NCI-H1092 (cell line): ENCODE data around the gene SUGCT.

ENCODE experiments used
- DNase-seq: peaks from one replicate; lab custom pipeline; 2025; lab: John Stamatoyannopoulos, UW

The SUGCT gene

DNA sequence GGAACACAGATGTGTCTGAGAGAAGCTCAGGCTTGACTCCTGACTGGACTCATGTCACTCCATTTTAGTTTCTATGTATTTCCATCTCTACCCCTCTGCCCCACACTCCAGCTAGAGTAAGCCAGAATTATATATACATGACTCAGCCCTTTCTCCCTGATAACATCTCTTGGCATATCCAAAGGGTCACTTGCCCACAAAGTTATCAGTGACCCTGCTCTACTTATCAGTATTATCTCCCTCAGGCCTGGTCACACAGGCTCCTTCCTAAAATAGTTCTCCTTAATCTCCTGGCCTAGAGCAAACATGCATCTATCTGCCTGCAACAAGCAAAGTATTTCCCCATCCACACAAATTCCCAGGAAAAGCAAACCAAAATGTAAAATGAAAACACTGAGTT, 598.3 kb downstream of the SUGCT start:
- DNase-seq = no peak

GRCh38 chr7:40733578-40733977, 598.8 kb downstream of the SUGCT start:
- DNase-seq = no peak

DNA sequence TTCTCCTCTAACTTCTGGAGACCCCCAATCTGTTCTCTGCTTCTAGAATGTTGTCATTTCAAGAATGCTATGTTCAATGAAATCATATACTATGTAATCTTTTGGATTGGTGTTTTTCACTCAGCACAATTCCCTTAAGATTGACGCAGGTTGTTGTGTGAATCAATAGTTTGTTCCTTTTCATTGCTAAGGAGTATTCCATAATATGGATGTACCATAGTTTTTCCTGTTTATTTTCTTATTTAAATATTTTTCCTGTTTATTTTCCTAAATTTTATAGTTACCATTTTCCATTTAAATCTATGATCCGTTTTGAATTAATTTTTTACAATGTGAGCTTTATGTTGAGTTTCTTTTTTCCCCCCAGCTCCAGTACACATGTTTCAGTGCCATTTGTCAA, 604.5 kb downstream of the SUGCT start:
- no peak for DNase-seq

DNA sequence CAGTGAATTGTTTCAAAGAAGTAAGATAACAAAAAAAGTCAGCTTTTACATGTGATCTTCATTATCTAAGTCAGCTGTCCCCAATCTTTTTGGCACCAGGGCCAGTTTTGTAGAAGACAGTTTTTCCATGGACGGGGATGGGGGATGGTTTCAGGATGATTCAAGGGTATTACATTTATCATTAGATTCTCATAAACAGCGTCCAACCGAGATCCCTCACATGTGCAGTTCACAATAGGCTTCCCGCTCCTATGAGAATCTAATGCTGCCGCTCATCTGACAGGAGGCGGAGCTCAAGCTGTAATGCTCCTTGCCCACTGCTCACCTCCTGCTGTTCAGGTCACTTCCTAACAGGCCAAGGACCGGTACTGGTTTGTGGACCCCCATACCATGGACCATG, 607.5 kb downstream of the SUGCT start:
- DNase-seq = no peak

DNA sequence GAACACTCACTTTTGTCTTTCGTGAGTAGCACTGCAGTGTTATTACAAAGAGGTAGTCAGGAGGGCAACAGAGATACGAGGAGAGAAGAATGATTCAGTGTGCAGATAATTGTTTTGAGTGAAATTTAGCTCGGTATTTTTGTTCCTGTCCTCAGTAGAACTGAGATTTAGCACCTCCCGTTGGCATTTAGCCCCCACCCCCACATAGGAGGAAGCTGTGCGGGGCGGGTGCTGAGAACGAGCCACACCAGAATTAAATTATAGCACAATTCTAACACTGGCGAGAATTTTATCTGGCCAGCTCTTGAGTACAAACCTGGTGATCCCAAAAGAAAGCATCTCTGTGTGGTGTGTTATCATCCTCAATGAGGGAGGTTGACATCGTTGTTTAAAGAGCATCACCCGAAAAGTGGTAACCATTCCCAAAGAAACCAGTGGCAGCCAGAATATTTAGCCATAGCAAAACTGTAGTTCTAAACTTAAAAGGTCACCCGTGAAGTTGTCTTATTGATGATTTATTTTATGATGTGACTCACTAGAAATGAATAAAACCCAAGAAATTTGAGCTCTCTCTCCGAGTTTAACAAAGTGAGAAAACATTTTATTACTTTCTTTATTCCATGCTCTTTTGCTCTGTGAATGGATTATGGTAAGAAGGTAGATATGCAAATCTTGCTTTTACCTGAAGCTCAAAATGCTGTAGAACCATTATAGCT, 612.2 kb downstream of the SUGCT start:
- no peak for DNase-seq

- DNase-seq = no peak
Measured at GRCh38 chr7:40747856-40748255, 613.1 kb downstream of the SUGCT start.

DNA sequence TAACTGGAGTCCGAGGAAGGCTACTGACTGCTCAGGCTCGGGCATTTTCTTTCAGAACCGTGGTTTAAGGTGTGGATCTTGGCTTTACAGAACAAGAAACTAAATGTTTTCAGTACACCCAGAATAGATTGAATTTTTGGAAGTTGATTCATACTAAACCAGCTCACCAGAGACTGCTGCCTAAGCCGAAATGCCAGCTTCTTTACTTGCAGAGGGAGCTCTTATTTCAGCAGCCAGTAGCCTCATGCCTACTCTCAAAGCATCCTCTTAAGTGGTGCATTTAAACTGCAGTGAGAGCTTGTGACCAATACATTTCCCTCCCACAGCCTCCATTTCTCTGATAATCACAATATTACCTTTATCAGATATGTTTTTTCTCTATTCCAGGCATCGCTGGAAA, 615.1 kb downstream of the SUGCT start:
- no peak for DNase-seq

DNA sequence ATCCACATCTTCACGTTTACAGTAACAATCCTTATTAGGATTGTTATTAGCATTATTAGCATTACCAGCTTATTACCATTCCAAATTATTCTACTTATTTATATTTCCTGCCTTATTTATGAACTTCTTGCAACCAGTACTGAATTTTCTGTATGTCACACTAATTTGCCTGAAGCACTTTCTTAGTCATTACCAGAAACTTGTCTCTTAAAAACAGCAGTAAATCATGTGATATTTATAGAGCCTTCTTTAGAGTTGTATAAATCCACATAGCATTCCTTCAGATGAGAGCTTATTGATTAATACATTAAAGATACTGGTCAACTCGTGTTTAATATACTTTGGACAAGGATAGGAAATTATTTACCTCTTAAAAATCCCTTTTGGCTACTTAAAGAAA, 618.6 kb downstream of the SUGCT start:
- no peak for DNase-seq

- no peak for DNase-seq
Measured at GRCh38 chr7:40755438-40755837, 620.6 kb downstream of the SUGCT start.

DNA sequence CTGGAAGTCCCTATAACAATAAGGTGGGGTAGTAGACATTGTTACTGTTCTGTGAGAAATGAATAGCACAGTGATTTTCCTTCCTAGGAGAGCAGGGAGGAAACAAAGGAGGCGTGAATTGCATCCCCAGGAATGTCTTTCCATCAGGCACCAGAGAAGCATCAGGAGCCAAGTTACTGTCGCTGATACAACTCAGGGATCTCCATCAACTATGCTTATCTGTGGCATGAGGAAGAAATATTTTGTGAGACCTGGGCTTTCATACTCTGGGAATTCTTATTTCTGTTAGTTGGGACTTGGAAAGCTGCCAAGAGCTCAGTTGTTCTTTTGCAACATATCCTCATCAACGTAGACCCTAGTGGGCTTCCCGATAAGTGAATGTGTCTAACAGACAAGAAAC, 622.3 kb downstream of the SUGCT start:
- no peak for DNase-seq

DNA sequence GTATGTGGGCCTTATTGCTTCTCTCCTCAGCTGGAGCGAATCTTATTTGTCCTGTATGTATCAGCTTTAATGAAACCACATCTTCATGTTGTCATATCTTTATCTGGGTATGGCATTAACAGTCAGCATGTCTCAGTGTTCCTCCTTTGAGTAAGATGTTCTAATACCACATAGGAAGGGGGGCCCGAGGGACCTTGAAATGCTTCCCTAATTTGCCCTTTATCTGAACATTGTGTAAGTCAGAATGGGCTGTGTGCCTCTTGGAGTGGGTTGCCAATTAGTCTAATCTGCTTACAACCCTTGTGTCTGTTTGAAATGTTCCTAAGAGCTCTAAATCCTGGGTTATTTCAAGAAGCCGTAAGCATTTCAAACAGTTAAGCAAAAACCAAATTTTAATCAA, 623.8 kb downstream of the SUGCT start:
- no peak for DNase-seq

- no peak for DNase-seq
Measured at GRCh38 chr7:40760293-40760964, 625.6 kb downstream of the SUGCT start.

- no peak for DNase-seq
Measured at GRCh38 chr7:40760987-40761386, 626.2 kb downstream of the SUGCT start.

DNA sequence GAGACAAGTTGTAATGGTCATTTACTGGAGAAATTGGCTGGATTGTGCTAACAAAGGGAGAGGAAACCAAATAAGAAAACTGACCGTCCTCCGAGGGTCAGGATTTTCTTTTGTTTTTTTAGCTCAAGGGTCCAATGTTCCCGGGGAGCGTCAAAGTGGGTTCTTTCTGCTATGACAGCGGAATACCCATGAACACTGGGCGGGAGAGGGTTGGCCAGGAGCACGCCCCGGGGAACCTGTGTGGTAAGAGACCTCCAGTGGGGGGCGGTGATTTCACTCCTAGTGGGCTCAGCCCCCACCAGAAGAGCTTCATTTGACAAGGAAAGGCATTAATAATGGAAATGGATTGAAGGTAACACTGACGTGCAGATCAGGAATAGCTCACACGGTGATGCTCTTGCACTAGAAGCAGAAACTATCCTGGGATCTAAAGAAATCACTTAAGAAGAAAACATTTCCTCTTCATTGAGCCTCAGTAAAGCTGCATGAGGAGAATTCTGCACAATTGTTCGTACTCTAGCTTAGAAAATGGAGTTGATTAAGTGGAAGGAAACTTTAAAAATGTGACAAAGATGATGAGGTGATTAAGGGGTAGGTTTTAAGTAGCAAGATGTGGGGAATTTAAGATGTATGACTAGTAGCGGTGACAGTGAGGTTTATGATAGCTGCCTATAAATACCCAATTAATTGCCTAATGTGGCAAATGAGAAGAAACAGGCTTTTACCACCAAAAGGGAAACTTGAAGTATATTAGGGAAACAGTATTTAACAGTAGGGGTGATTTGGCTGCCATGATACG, 627.2 kb downstream of the SUGCT start:
- DNase-seq = no peak

GRCh38 chr7:40763319-40764287, 628.8 kb downstream of the SUGCT start:
- DNase-seq = no peak

GRCh38 chr7:40765639-40766038, 630.8 kb downstream of the SUGCT start:
- no peak for DNase-seq

GRCh38 chr7:40772096-40772495, 637.3 kb downstream of the SUGCT start:
- no peak for DNase-seq

- DNase-seq = no peak
Measured at GRCh38 chr7:40773656-40774055, 638.9 kb downstream of the SUGCT start.

DNA sequence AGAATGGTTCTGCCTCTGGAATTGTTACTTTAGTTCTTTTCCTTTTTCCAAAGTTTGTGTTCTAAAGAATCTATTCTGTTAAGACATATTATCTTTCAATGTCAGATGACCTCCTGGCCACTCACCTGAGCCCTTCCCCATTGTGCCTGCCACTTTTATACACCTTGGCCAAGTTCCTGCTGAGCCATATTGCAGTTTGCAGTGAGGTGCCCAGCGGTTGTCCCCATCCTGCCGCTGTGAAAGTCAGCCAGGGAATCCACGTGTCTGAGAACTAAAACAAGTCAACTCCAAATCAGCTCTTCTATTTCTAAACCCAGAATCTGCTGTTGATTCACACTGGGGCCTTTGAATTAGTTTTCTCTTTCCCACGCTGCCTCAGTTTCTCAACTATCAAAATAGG, 641.1 kb downstream of the SUGCT start:
- no peak for DNase-seq

- DNase-seq = no peak
Measured at GRCh38 chr7:40777730-40778312, 643.0 kb downstream of the SUGCT start.

DNA sequence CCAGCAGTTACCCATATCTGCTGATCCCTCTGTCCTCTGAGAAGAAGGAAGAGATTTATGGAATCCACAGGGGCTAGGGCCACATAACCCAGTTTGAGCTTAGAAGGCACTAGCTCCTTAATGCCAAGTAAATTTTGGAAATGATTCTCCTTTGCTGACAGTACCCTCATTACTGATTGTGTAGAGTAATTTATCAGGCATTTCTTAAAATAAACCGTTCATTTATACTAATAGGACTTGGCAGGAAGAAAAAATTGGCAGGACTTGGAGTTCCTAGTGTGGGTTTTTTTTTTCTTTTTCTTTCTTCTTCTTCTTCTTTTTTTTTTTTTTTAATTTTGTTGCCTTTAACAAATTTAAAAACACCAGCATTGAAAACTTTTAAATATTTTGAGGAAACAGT, 645.7 kb downstream of the SUGCT start:
- no peak for DNase-seq

DNA sequence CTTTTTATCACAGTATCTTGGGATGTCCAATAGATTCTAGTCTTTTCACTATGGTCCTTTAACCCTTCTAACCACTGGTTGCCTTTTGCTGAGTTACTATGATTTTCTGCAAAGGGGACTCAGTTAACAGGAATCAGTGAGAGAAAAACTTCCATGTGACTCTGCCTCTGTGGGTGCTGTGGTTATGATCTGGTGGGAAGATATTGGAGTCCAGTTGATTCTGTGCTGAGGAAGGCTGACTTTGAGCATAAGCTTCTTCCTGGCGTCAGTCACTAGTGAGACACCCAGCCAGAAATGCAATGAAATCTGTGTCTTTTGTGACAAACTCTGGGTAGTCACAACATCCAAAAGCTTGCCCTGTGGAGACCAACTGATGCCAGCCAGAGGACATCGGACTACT, 648.0 kb downstream of the SUGCT start:
- no peak for DNase-seq
